ENCODE data around the gene TXN. TPM values are rescaled to one million over a fixed set of nuclear protein-coding genes. Genes with fewer than 3 reads are reported as not detected.
A peak's percentile ranks its signal among the peaks of the same experiment; 100 is the strongest.

The TXN gene
- total and polyA plus RNA-seq, 7 donors: 38.0 to 366 (median 81.4) TPM

DNA sequence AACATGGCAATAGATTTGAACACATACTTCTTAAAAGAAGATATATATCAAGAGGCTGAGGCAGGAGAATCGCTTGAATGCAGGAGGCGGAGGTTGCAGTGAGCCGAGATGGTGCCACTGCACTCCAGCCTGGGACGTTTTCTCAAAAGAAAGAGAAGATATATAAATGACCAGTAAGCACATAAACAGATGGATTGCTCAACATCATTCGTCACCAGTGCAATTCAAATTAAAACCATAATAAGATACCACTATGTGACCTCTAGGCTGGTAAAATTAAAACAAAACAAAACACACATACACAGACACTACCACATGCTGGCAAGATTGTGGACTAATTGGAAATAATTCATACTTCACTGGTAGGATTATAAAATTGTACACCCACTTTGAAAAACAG lies 5.3 kb upstream of the TXN start:
- Histone ChIP-seq H3K27me3 (ENCODE audit: insufficient read depth in 3 of 3, low read length in 2 of 3) (no peaks in the 10 kb centered on the region), H3K9me3 (no peaks in the 10 kb centered on the region), H3K27ac (no peak overlapping the region), H3K36me3 (ENCODE audit: insufficient read depth in 1 of 2, low read depth in 1 of 2) (no peaks in the 10 kb centered on the region), H3K4me1 (no peaks in the 10 kb centered on the region), H3K4me3 (no peak overlapping the region)
- intact Hi-C loops (cut with DNase I): no loop called here
- DNase-seq (no peak), ATAC-seq (no peak)
- WGBS, 3 donors: 71 to 80% (median 77%) methylated on average over 5 of the region's 5 CpGs
- no peak for TF ChIP-seq CTCF (IDR thresholded peaks at IDR 0.05)

DNA sequence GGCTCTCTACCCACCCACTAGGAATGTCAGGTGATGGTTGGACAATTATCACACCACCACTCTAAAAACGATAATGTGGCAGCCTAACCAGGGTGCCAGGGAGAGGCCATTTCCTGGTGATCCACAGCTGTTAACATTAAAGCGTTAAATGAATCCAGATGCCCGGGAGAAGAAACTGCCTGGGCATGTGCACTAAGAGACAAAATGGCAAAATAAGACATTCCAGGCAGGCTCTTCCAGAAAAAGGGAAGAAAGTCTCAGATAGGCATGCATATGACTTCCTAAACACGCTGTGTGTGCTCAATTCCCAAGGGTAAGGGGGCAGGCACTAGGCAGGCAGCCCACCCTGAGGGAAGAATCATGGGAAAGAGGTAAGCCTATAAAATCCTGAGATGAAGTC lies 4.6 kb upstream of the TXN start:
- WGBS, 3 donors: 14 to 19% (median 16%) methylated on average over 4 of the region's 4 CpGs
- H3K36me3 ChIP-seq (ENCODE audit: insufficient read depth in 1 of 2, low read depth in 1 of 2): no peaks in the 10 kb centered on the region
- intact Hi-C loops (cut with DNase I): no loop called here

GRCh38 chr9:110259566-110259965 lies 3.3 kb upstream of the TXN start:
- Histone ChIP-seq H3K27me3 (ENCODE audit: insufficient read depth in 3 of 3, low read length in 2 of 3) (no peaks in the 10 kb centered on the region), H3K27ac (no peak overlapping the region), H3K4me3 (no peak overlapping the region), H3K4me1 (peaks cover 5% of the 10 kb centered on the region), H3K9me3 (no peaks in the 10 kb centered on the region), H3K36me3 (ENCODE audit: insufficient read depth in 1 of 2, low read depth in 1 of 2) (no peaks in the 10 kb centered on the region)
- DNase-seq: no peak
- intact Hi-C loops (cut with DNase I): no loop called here
- no peak for TF ChIP-seq CTCF (IDR thresholded peaks at IDR 0.05)
- 87 to 88% (median 87%) methylated on average over 2 of the region's 2 CpGs for WGBS, 3 donors
- no peak for ATAC-seq

More for the DNA sequence above, 4.6 kb upstream of the TXN start:
- no peak overlapping the region for H3K4me3 ChIP-seq
- H3K4me1 ChIP-seq: no peaks in the 10 kb centered on the region
- ATAC-seq: no peak
- no peak for TF ChIP-seq CTCF (IDR thresholded peaks at IDR 0.05)
- DNase-seq: no peak
- H3K9me3 ChIP-seq: no peaks in the 10 kb centered on the region
- H3K27ac ChIP-seq: no peak overlapping the region
- no peaks in the 10 kb centered on the region for H3K27me3 ChIP-seq (ENCODE audit: insufficient read depth in 3 of 3, low read length in 2 of 3)

DNA sequence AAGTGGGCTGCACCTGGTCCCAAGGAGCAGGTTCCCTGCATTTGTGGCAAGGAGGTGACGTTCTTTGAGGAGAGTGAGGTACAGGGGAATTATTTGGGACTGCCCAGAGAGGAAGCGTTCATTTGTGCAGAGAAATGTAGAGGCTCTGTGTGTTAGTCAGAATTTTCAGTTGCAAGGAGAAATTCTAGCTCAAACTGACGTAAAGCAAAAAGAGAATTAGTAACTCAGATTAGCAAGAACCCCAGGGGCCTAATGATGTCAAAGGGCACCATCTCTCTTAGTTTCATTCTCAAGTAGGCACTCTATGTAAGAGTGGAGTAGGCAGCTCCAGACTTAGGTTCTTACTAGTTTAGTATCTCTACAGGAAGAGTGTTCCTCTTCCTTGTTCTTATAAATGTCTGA lies 2.4 kb upstream of the TXN start:
- TF ChIP-seq CTCF (IDR thresholded peaks at IDR 0.05): no peak
- Histone ChIP-seq H3K4me3 (no peak overlapping the region), H3K27ac (no peak overlapping the region), H3K36me3 (ENCODE audit: insufficient read depth in 1 of 2, low read depth in 1 of 2) (no peaks in the 10 kb centered on the region), H3K9me3 (no peaks in the 10 kb centered on the region), H3K4me1 (peaks cover 14% of the 10 kb centered on the region), H3K27me3 (ENCODE audit: insufficient read depth in 3 of 3, low read length in 2 of 3) (no peaks in the 10 kb centered on the region)
- intact Hi-C loops (cut with DNase I): no loop called here
- WGBS, 3 donors: 95 to 97% (median 96%) methylated on average over 3 of the region's 3 CpGs
- DNase-seq (no peak), ATAC-seq (no peak)

GRCh38 chr9:110257956-110258355 lies 1.6 kb upstream of the TXN start:
- 88 to 100% (median 93%) methylated on average over 1 of the region's 1 CpG for WGBS, 3 donors

More at GRCh38 chr9:110257956-110258355, 1.6 kb upstream of the TXN start:
- no peak for DNase-seq
- Histone ChIP-seq H3K27me3 (ENCODE audit: insufficient read depth in 3 of 3, low read length in 2 of 3) (no peaks in the 10 kb centered on the region), H3K4me3 (peak overlapping the region; percentile 90), H3K36me3 (ENCODE audit: insufficient read depth in 1 of 2, low read depth in 1 of 2) (no peaks in the 10 kb centered on the region), H3K27ac (peak overlapping the region; percentile 86), H3K9me3 (no peaks in the 10 kb centered on the region), H3K4me1 (peaks cover 19% of the 10 kb centered on the region)
- intact Hi-C loops (cut with DNase I): no loop called here
- ATAC-seq: no peak
- TF ChIP-seq CTCF (IDR thresholded peaks at IDR 0.05): no peak
